ENCODE results near the gene HP1BP3.
"Not testable (repeated sequence)": the region's sequence is repeated elsewhere in the genome, so short reads cannot be mapped to it uniquely, and the experiment has no call there.

Gene HP1BP3, protein sequence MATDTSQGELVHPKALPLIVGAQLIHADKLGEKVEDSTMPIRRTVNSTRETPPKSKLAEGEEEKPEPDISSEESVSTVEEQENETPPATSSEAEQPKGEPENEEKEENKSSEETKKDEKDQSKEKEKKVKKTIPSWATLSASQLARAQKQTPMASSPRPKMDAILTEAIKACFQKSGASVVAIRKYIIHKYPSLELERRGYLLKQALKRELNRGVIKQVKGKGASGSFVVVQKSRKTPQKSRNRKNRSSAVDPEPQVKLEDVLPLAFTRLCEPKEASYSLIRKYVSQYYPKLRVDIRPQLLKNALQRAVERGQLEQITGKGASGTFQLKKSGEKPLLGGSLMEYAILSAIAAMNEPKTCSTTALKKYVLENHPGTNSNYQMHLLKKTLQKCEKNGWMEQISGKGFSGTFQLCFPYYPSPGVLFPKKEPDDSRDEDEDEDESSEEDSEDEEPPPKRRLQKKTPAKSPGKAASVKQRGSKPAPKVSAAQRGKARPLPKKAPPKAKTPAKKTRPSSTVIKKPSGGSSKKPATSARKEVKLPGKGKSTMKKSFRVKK

DNA sequence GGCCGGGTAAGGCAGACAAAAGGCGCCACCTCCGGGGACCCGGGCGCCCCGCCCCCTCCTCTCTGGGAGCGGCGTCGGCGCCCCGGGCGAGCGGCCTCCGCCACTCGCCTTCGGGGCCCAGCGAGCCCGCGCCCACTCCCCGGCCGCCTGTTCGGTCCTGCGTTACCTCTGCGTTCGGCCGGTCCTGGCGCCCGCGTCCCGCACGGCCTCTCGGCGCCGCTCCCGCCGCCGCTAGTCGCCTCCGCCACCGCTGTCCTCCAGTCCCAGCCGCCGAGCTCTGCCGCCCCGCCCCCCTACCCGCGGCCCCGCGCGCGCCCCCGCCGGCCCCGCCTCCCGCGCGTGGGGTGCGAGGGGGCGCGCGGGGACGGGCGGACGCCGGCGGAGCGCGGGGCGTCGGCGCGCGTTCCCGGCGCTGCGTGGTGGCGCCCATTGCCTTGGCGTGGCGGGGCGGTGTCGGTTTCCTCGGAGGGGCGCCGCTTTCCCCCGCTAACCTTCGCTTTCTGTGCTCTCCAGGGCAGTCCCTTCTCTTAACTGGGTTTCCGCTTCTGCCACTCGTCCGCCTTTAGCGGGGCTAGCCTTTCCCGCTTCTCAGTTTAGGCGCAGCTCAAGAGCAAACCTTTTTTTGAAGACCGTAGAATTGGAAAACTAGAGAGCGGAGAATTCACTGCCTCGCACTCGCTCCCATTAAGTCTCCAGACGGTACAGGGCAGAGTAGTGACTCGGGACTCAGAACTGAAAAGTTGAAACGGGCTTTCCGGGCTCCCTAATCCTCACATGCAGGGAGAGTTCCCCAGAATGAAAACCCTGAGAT lies at the start of gene HP1BP3:
TSS of gene HP1BP3 (minus strand) at position 279 of the 811 bp plus-strand sequence. CDS start 6,867 bp downstream, outside the sequence.
- peak; percentile 60 for DNase-seq

DNA sequence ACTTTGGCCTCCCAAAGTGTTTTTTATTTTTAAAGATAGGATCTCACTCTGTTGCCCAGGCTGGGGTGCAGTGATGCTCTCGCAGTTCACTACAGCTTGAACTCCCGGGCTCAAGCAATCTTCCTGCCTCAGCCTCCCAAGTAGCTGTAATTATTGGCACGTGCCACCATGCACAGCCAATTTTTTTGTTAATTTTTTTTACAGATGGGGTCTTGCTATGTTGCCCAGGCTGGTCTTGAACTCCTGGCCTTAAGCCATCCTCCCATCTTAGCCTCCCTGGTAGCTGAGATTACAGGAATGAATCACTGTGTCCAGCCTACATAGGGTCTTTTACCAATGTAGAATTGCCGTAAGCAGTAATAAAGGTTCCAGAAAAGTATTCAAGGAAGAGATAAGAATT lies 49.1 kb upstream of the HP1BP3 start:
- no peak for DNase-seq

DNA sequence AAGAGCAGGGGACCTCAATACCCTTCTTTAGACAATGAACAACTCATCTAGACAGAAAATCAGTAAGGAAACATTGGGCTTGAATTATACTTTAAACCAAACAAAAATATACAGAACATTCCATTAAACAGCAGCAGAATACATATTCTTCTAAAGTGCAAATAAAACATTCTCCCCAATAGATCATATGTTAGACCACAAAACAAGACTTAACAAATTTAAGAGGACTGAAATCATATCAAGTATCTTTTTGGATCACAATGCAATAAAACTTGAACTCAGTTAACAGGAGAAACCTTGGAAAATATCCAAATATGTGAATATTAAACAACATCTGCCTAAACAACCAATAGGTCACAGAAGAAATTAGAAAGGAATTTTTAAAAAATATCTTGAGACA lies 47.7 kb upstream of the HP1BP3 start:
- DNase-seq = no peak

DNA sequence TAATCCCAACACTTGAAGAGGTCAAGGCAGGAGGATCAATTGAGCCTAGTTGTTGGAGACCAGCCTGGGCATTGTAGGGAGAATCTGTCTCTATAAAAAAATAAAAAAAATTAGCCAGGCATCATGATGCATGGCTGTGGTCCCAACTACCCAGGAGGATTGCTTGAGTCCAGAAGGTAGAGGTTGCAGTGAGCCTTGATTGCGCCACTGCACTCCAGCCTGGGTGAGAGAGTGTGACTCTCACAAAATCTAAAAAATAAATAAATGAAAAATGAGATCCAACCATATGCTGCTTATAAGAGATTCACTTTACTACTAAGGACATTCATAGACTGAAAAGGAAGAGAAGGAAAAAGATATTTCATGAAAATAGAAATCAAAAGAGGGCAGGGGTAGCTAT lies 47.1 kb upstream of the HP1BP3 start:
- no peak for DNase-seq

DNA sequence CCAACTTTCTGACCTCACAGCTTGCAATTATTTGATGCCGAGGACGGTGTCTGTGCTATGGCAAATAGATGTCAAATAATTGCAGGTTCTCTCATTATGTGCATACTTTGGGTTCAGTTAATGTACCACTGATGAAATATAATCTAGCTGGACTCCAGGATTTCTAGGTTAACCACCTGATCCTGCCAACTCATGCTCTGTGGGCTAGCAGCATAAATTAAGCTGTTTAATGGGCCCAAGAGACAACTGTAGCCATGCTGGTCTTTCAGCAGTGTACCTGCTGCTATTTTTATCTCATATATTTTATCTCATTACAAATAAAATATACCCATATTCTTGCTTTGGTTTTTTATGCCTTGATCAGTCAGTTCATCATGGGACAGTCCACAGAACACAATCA lies 43.3 kb upstream of the HP1BP3 start:
- no peak for DNase-seq

DNA sequence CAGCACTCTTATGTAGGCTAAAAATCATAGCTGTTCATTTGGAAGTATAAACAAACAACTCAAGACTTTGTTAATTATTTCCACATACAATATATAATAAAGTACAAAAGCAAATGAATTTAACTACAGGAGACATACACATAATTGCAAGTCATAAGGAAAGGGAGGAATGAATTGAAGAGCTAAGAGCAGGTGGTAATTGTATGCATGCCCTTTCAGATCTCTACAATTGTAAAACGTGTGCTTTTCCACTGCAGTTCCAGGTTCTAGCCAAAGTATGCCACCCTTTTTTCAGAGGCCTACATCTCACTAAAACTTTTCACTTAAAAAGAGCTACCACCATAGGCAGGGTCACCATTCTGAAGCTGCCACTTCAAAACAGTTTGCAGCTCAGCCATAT lies 42.8 kb upstream of the HP1BP3 start:
- no peak for DNase-seq

DNA sequence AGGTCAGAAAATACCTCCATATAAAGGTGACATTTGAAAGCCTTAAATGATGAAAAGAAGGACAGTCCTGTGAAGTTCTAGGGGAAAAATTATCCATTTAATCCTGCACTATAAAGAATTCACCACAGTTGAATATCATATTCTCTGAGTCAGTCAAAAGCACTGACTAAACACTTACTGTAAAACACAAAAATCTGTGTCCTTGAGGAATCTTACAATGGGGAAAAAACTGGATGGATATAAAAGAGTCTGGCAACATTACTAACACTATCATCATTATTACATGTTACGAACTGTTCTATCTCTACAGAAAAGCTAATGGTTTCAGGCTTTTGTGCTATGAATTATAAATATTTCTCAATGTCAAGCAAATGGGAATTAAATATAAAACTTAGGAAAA lies 42.4 kb upstream of the HP1BP3 start:
- no peak for DNase-seq

DNA sequence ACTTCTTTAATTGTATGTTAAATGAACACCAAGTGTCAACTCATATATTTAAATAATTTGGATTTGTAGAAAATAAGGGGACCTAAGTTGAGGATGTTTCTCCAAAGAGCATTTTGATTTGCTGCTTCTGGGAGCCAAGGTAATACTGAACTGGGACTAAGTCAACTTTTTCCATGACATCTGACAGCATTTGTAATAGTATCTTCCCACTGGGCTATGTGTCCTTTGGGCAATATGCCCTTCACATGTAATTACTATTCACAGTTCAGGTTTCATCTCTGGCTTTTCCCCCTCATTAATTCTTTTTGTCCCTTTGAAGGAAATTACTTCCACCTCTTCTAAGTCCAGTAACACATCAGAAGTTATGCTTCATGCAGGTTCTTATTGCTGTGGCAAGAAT lies 36.7 kb upstream of the HP1BP3 start:
- no peak for DNase-seq

DNA sequence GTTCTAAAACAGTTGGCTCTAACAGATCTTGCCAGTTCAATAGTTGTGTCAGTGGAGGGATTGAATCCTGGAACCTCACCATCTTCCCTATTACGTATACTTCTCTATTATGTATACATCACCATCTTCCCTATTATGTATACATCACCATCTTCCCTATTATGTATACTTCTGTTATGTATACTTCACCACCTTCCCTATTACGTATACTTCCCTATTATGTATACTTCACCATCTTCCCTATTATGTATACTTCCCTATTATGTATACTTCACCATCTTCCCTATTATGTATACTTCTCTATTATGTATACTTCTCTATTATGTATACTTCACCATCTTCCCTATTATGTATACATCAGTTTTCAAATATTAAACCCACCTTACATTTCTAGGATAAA lies 34.4 kb upstream of the HP1BP3 start:
- DNase-seq = no peak

DNA sequence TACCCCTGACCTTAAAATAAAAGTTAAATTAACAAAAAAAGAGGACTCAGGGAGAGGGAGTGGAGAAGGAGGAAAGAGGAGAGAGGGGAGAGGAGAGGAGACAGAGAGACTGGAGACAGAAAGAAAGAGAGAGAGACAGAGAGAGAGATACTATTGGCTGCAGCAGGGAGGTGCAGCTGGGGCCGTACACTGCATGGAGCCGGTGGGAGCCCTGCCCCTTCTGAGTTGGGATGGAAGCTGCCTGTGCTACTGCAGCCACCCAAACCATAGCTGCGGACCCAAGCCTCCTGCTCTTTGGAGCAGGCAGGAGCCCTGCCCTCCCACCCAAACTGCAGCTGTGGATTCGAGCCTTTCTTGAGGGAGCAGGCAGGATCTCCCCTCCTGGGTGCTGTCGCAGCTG lies 32.7 kb upstream of the HP1BP3 start:
- DNase-seq = no peak

DNA sequence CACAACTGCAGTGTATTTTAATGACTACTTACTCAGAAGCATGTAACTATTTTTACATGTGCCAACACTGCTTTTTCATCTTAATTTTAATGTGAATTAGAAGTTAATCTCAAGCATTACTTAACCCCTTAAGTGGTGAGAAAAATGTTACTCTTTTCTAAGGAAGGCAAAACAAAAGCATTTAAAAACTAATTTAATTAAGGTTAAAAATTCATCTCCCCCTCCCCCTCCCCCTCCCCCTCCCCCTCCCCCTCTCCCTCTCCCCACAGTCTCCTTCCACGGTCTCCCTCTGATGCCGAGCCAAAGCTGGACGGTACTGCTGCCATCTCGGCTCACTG lies 27.4 kb upstream of the HP1BP3 start:
- DNase-seq = no peak

DNA sequence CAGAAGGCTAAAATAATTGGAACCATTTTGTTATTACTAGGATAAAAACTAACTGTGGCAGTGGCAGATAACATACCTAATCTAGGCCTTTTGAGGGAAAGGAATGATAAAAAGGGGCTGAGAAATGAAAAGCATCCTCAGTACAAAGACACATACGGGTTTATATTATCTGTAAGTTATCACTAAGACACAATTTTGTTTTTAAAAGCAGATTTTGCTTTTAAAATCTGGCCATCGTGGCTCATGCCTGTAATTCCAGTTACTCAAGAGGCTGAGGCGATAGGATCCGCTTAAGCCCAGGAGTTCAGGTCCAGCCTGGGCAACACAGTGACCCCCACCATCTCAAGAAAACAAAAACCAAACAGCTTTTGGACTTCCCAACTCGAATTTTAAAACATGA lies 24.8 kb upstream of the HP1BP3 start:
- no peak for DNase-seq

DNA sequence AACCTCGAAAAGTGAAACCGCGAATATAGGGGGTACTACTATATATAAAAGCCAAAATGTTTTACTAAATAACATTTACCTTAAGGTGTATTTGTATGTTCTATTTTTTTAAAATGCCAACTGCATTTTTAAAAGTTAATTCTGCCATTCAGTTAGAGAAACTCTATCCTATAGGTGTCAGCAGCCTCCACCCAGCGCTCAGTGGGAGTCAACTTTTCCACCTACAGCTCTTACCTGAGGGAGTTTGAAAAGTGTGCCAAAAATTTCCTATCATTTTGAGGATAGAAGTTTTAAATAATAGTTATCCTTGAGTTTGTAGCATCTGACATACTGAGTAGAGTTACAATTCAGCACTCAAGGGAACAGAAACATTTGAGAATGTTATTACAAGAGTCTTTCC lies 6.1 kb upstream of the HP1BP3 start:
- DNase-seq = no peak

DNA sequence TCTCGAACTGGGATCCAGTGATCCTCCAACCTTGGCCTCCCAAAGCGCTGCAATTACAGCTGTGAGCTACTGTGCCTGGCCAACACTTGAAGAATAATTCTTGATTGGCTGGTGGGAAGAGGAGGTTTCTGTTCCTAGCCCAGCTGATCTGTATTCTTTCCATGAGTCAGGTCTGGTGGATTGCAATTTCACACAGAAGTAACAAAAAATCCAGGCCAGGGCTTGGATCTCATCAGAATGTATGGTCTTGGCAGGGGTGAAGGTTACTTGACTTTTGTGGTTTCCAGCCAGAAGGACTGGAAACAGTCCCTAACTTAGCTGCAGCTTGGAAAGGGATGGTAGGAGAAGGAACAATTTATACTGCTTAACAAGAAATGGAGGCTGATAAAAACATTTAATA lies 5.1 kb upstream of the HP1BP3 start:
- no peak for DNase-seq

DNA sequence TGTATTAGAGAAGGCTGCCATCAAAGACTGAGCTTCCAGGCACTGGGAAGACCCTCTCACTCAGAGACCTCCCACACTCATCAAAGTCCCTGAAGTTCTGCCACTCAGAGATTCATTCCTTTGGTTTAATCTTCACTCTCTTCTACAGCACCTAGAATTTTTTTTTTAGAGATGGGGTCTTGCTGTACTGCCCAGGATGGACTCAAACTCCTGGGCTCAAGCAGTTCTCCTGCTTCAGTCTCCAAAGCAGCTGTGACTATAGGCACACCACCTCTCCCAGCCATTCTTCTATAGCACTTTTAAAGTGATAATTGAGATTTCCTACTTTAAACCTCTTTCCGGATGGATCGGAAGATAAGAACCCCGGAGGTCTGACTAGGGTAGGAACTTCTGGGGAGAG lies 3.7 kb upstream of the HP1BP3 start:
- DNase-seq = no peak

DNA sequence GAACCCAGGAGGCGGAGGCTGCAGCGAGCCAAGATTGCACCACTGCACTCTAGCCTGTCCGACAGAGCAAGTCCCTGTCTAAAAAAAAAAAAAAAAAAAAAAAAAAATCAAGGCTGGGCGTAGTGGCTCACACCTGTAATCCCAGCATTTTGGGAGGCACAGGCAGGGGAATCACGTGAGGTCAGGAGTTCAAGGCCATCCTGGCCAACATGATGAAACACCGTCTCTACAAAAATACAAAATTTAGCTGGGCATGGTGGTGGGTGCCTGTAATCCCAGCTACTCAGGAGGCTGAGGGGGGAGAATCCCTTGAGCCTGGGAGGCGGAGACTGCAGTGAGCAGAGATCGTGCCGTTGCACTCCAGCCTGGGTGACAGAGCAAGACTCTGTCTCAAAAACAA lies 2.5 kb upstream of the HP1BP3 start:
- DNase-seq = not testable (repeated sequence)

DNA sequence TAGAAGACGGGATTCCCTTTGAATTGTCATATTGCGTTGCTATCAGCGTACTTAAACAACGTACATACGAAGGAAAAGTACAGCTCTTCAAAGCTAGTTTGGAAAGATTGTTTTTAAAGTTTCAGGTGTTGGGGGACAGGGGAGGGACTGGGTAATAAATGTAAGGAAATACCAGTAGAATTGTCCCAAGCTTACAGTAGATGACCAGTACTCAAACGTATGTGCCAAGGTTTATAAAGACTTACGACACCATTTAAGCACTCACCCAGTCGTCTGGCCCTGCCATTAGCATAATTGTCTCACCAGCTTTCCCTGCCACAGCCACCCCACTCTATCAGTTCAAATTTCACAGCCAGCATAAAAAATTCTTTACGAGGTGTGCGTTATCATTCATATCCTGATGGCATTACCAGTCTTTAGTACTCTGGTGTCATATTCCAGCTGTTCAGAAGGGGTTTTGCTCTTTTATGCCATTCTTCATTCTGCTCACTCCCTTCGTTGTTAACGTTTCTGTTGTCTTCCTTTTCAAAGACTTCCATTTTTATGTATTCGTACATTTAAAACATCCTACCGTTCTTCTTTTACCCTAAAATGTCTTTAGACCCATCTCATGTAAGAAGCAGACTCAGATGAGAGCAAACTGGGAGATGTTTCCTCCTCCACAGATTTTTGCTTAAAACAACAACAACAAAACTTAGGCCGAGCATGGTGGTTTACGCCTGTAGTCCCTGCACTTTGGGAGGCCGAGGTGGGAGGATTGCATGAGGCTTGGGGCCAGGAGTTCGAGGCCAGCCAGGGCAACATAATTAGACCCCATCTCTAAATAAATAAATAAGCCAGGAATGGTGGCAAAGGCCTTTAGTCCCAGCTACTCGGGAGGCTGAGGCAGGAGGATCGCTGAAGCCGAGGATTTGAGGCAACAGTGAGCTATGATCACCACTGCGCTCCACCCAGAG lies 1.0 kb upstream of the HP1BP3 start:
- peak; percentile 18 for DNase-seq

DNA sequence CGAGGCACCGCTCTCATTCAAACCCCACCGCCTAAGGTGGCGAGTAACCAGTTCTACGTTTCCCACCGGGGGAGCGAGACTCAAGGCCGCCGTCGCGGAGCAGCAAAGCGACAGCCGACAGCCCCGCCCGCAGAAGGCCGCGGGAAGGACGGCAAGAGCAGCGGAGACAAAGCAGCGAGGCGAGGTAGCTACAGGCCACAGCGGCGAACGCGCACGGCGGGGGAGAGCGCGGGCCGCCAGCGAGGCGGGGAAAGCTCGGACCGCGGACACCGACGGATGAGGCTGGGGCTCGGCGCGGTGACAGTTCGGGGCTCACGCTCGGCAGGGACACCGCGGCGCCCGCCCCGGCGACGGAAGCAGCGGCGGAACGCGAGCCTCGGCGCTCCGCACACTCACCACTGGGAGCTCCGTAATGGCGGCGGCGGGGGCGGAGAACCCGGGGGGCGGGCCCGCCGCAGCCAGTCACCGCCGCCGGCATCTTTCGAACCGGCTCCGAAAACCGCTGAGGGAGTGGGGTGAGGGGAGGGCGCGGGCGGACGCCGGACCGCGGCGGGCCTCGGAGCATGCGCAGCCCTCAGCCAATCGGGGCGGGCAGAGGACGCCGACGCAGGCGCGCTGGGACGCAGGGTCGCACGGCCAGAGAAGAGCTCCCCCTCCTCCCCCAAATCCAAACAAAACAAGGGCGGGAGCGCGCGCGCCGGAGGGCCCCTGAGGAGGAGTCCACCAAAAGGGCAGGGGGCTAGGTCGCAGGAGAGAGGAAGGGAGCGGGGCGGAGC lies 666 bp downstream of the HP1BP3 start:
- peak; percentile 94 for DNase-seq

DNA sequence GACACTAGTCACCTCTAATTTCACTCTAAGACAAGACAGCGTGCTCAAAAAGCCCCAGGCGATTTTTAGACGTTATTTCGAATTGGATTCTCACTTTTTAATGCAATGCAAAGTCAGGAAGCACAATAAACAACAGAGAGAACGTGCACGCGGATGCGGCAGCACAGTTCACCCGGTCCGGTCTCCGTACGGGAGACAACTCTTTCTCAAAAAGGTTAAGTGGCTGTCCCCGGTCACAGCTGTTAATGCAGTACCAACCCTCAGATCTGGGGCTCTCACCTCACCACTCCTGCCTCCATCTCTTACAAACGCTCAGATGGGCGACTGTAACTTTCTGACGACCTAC lies 1.2 kb downstream of the HP1BP3 start:
- no peak for DNase-seq

DNA sequence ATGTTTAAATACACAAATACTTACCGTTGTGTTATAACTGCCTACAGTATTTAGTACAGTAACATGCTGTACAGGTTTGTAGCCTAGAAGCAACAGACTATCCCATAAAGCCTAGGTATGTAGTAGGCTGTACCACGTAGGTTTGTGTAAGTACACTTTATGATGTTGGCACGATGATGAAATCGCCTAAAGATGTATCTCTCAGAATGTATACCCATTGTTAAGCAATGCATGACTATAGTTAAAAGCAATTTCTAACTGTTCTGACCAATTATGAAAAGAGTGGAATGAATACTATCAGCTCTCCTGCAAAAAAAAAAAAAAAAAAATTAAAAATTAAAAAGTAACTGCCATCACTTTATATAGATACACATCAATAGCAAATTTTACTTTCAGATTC lies 11.4 kb downstream of the HP1BP3 start:
- no peak for DNase-seq

DNA sequence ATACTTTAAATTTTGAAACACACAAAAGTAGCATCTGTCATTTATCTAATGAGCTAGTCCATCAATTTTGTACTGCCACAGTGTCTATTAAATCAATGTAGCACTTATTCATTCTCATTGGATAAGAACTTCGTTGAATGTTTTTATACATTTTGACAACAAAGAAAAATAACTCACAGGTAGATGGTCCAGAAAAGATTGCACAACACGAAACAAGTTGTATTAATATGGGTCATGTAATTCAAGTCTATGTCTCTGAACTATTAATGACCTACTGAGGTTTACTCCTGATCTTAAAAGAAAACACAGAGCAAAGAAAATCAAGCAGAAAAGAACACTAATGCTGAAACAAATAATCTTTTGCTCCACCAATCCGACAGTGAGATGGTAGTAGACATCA lies 15.3 kb downstream of the HP1BP3 start:
- DNase-seq = no peak
